Retinal pigment epithelial cell (primary cell): Measurements from ENCODE around the gene CD164L2.
A peak's percentile ranks its signal among the peaks of the same experiment; 100 is the strongest.

ENCODE experiments used
- DNase-seq: peaks from one replicate; pipeline ENCODE4 v3.0.0-alpha.2; 2010; ENCODE audit warnings: low read depth
- H3K4me3 ChIP-seq: 2 replicates; pipeline ENCODE4 v1.5.1; 2011; ENCODE audit warnings: mild to moderate bottlenecking, low read length, control low read depth, moderate library complexity
- TF ChIP-seq, protein P1 (sequence below): conservative IDR thresholded peaks from 2 replicates; pipeline ENCODE4 v1.5.1; 2011; ENCODE audit warnings: low read depth, low read length, control low read depth, inconsistent platforms

Gene CD164L2

DNA sequence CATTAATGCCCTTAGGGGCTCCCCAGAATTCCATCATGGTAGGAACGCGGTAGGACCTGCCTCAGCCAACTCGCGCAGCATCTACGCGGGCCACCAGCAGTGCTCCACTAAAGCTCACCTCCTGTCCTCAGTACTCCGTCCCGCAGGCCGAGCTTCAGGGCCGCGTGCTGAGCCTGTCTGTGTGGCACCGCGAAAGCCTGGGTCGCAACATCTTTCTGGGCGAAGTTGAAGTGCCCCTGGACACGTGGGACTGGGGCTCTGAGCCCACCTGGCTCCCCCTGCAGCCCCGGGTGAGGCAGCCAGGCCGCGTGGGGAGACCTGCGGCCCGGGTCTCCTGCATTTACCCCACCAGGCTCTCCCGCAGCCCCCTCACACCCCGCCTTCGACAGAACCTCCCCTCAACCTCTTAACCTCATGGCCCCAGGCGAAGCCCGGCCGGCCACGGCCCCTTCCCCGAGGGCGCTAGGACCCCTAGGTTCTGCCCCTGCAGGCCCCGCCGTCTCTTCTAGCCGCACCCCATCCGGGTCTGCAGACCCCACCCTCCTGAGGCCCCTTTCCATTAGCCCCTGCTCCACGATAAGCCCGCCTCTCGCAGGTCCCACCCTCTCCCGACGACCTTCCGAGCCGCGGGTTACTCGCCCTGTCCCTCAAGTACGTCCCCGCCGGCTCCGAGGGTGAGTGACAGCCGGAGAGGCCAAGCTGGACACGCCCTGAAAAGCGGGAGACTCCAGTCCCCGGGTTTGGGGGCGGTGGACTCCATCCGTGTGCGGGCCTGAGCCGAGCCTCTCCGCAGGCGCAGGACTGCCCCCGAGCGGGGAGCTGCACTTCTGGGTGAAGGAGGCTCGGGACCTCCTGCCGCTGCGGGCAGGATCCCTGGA, 32.2 kb downstream of the CD164L2 start:
- DNase-seq = no peak
- TF ChIP-seq, protein P1, sequence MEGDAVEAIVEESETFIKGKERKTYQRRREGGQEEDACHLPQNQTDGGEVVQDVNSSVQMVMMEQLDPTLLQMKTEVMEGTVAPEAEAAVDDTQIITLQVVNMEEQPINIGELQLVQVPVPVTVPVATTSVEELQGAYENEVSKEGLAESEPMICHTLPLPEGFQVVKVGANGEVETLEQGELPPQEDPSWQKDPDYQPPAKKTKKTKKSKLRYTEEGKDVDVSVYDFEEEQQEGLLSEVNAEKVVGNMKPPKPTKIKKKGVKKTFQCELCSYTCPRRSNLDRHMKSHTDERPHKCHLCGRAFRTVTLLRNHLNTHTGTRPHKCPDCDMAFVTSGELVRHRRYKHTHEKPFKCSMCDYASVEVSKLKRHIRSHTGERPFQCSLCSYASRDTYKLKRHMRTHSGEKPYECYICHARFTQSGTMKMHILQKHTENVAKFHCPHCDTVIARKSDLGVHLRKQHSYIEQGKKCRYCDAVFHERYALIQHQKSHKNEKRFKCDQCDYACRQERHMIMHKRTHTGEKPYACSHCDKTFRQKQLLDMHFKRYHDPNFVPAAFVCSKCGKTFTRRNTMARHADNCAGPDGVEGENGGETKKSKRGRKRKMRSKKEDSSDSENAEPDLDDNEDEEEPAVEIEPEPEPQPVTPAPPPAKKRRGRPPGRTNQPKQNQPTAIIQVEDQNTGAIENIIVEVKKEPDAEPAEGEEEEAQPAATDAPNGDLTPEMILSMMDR = peak; percentile 28
- peak overlapping the region; percentile 23 for H3K4me3 ChIP-seq

DNA sequence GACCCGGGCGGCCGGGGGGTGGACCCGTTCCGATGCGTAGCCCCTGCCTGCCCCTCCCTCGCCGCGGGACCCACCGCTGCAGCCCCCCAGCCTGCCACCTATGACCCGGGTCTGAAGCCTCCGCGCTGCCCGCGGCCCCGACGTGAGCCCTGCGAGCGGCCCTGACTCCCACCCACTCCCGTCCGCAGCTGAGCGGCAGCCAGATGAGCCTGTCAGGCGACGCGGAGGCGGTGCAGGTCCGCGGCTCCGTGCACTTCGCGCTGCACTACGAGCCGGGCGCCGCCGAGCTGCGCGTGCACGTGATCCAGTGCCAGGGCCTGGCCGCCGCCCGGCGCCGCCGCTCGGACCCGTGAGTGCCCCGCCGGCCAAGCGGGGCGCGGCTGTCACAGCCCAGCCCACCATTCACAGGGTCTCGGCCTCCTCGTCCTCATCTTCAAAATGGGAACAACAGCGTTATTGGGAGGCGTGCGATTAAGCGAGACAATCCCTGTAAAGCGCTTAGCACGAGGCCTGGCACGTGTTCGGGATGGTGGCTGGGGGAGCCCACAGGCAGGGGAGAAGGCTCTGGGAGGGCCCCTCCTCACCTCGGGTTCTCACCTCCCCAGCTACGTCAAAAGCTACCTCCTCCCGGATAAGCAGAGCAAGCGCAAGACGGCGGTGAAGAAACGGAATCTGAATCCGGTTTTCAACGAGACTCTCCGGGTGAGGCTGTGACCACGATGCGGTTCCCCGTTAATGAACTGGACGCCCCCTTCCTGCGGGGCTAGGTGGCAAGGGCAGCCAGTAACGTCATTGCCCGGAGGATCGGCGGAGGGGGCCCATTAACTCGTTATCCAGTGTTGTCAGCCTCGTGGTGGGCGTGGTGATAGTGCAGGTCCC, 33.1 kb downstream of the CD164L2 start:
- peak overlapping the region; percentile 41 for H3K4me3 ChIP-seq
- TF ChIP-seq, protein P1 = no peak
- DNase-seq = no peak

DNA sequence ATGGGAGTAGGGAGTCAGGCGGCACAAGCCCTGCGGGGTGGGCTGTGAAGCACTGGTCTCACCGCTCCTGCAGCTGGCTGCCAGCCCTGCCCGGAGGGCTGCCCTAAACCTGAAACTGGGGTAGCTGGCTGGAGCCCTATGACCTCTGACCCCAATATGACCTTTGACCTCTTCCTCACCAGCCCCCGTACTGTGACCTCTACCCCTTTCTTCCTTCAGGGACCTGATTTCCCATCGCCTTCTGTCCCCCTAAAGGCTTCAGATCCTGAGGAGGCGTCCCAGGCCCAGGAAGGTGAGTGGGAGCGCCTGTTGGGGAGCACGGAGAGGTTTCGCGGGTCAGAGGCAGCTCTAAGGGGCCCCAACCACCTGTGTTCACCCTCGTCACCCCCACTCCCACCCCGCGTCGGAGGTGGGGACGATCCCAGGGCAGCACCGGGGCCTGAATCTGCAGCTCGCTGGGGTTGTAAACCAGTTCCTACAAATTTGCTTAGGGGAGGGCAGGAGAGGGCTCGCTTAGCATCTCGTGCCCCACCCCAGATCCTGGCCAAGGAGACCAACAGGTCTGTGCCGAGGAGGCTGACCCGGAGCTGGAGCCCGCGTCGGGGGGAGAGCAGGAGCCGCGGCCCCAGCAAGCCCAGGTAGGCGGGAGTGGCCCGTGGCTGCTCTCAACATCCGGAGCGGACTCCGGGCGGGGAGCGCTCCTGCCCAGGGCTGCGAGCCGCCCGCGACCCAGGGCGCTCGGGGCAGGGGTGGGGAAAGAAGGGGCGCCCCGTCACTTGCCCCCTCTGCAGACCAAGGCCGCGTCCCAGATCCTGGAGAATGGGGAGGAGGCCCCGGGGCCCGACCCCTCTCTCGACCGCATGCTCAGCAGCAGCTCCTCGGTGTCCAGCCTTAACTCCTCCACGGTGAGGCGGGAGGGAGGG, 34.0 kb downstream of the CD164L2 start:
- H3K4me3 ChIP-seq = peak overlapping the region; percentile 41
- TF ChIP-seq, protein P1 = no peak
- no peak for DNase-seq

DNA sequence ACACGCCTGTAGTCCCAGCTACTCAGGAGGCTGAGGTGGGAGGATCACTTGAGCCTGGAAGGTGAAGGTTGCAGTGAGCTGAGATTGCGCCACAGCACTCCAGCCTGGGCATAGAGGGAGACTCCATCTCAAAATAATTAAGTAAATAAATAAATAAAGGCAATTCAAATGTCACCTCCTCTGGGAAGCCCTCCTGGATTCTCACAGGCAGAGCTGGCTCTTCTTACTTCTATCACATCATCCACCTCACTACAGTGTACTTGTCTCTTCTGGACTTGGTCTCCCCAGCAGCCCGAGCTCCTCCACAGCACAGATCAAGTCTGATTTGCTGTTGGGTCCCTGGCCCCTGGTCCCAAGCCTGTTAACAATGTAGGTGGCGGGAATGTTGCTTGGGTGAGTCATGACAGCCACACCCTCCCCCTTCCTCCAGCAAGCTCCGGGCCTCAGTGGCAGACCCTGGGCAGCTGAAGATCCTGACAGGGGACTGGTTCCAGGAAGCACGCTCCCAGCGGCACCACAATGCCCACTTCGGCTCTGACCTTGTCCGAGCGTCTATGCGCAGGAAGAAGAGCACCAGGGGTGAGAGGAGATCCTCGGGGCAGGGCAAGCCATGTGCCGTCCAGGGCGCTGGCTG, 36.0 kb downstream of the CD164L2 start:
- no peak for DNase-seq
- no peak overlapping the region for H3K4me3 ChIP-seq
- TF ChIP-seq, protein P1 = no peak

DNA sequence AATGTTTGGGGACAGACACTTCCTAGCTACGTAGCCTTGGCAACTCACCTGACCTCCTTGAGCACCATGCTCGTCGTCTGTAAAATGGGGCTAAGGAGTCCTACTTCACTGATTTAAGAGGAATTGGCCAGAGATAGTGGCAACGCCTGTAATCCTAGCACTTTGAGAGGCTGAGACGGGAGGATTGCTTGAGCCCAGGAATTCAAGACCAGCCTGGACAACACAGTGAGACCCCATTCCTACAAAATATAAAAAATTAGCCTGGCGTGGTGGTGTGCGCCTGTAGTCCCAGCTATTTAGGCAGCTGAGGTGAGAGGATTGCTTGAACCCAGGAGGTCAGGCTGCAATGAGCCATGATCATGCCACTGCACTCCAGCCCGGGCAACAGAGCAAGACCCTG, 36.8 kb downstream of the CD164L2 start:
- H3K4me3 ChIP-seq = no peak overlapping the region
- TF ChIP-seq, protein P1 = no peak
- no peak for DNase-seq

DNA sequence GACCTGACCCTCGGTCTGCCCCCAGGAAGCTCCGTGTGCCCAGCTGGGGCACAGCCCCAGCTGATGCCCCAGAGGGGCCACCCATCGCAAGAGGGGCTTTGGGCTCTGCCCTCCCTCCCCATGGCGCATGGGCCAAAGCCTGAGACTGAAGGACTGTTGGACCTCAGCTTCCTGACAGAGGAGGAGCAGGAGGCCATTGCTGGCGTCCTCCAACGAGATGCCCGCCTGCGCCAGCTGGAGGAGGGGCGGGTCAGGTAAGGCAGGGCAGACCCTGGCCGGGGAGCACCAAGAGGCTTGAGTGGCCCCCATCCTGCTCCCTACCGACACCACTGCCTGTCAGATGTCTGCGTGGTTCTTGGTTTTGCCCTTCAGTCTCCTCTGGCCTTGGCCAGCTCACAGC, 37.9 kb downstream of the CD164L2 start:
- TF ChIP-seq, protein P1 = no peak
- H3K4me3 ChIP-seq = no peak overlapping the region
- no peak for DNase-seq
